OCI-LY3 (cell line): ENCODE results near the gene GATA2.

ENCODE experiments used
- EZH2phosphoT487 ChIP-seq: fragments of 200-600 bp; shearing (Covaris generic); IDR thresholded peaks from 2 replicates; pipeline ENCODE4 v1.6.1; 2018; ENCODE audit warnings: antibody characterized with exemption, mixed run types, low read depth
- TF ChIP-seq, protein P1 (sequence below): fragments of 200-600, 300-600 bp; sonication (generic); IDR thresholded peaks from 2 replicates; pipeline ENCODE4 v1.5.1; 2014; ENCODE audit warnings: antibody characterized with exemption, low read length, low read depth

DNA sequence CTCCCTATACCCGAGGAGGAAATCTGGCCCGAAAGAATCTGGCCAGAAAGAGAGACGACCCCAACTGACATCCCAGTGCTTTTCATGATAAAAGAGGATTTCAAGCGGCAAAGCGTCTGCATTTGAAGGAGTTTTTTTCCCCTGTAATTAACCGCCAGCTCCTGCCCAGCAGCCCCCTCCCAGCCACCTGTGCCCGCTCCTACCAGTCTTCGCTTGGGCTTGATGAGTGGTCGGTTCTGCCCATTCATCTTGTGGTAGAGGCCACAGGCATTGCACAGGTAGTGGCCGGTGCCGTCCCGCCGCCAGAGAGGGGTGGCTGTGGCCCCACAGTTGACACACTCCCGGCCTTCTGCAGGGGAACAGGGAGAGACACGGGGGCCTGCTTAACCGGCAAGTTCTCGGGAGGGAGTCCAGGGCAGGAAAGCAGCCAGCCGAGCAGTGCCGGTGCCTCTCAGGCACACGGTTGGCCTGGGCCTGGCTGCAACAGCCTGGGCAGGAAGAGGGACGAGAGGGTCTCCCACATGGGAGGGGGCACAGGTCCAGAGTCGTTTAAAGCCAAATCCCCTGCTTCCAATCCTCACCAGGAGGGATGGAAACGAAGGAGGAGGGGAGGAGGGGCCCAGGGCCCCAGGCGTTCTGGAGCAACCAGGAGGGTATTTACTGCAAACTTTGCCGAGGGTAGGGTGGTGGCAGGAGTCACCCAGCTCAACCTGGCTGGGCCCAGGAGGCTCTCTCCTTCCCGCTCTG, 9.2 kb downstream of the GATA2 start:
- no peak for TF ChIP-seq EZH2phosphoT487
- TF ChIP-seq, protein P1, sequence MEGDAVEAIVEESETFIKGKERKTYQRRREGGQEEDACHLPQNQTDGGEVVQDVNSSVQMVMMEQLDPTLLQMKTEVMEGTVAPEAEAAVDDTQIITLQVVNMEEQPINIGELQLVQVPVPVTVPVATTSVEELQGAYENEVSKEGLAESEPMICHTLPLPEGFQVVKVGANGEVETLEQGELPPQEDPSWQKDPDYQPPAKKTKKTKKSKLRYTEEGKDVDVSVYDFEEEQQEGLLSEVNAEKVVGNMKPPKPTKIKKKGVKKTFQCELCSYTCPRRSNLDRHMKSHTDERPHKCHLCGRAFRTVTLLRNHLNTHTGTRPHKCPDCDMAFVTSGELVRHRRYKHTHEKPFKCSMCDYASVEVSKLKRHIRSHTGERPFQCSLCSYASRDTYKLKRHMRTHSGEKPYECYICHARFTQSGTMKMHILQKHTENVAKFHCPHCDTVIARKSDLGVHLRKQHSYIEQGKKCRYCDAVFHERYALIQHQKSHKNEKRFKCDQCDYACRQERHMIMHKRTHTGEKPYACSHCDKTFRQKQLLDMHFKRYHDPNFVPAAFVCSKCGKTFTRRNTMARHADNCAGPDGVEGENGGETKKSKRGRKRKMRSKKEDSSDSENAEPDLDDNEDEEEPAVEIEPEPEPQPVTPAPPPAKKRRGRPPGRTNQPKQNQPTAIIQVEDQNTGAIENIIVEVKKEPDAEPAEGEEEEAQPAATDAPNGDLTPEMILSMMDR = no peak
